HEK293T (cell line): ENCODE data around the gene TBC1D14.

Experiments used
- FOXA1 ChIP-seq: fragments of 450-650 bp; IDR thresholded peaks from 2 replicates; pipeline ENCODE4 v1.6.1; 2016; ENCODE audit warnings: mild to moderate bottlenecking
- FOXK2 ChIP-seq: fragments of 450-650 bp; IDR thresholded peaks from 2 replicates; pipeline ENCODE4 v1.6.1; 2016; ENCODE audit warnings: mild to moderate bottlenecking
- L3MBTL2 ChIP-seq: fragments of 450-650 bp; conservative IDR thresholded peaks from 2 replicates; pipeline ENCODE4 v1.6.1; 2016; ENCODE audit warnings: mild to moderate bottlenecking
- SP1 ChIP-seq: fragments of 450-650 bp; IDR thresholded peaks from 2 replicates; pipeline ENCODE4 v1.6.1; 2017
- SUZ12 ChIP-seq: fragments of 450-650 bp; IDR thresholded peaks from 2 replicates; pipeline ENCODE4 v1.6.1; 2016; ENCODE audit warnings: mild to moderate bottlenecking
- TARDBP ChIP-seq: fragments of 450-650 bp; IDR thresholded peaks from 2 replicates; pipeline ENCODE4 v1.6.1; 2016

GRCh38 chr4:7014815-7015214 is 105.2 kb downstream of the TBC1D14 start:
- TF ChIP-seq SP1 (no peak), FOXA1 (no peak), FOXK2 (no peak), SUZ12 (no peak), TARDBP (no peak), L3MBTL2 (no peak)
